Astrocyte (in vitro differentiated cells and primary cell): ENCODE measurements around the gene EIF4B.

Source experiments
- CTCF ChIP-seq: IDR thresholded peaks from 2 replicates; pipeline ENCODE4 v1.5.1; 2011; ENCODE audit warnings: low read depth, mild to moderate bottlenecking, inconsistent platforms, low read length, moderate library complexity; ENCODE audit not compliant: insufficient read depth
- EZH2 ChIP-seq: IDR thresholded peaks from 2 replicates; pipeline ENCODE4 v1.6.1; 2012; ENCODE audit warnings: mild to moderate bottlenecking, low read length, inconsistent platforms; ENCODE audit not compliant: insufficient read depth

- no peak for TF ChIP-seq CTCF
- TF ChIP-seq EZH2 = no peak
Observed at GRCh38 chr12:53091756-53092155, 85.5 kb downstream of the EIF4B start.
